HG02678 (cell line): Measurements from ENCODE around the gene RNASEL.
"Not testable (repeated sequence)": the region's sequence is repeated elsewhere in the genome, so short reads cannot be mapped to it uniquely, and the experiment has no call there.

Experiments
- ATAC-seq: cut with Tn5 transposase; IDR thresholded peaks from one replicate; pipeline ENCODE4 v1.9.1; 2021; ENCODE audit warnings: mild to moderate bottlenecking, moderate library complexity; ENCODE audit not compliant: unreplicated experiment

RNASEL gene

DNA sequence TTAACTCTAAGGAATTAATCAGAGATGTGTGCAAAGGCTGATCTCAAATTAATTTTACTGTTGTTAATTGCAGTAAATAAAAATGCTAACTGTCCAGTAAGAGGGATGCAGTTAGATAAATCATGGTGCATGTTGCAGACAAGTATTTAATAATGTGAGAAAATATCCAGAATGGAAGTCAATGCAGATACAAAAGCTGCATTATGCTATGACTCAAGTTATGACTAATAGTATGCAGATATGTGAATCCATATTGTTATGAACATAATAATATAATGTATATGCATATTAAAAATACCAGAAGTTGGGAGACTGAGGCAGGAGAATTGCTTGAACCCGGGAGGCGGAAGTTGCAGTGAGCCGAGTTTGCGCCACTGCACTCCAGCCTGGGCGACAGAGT, 21.4 kb downstream of the RNASEL start:
- no peak for ATAC-seq

DNA sequence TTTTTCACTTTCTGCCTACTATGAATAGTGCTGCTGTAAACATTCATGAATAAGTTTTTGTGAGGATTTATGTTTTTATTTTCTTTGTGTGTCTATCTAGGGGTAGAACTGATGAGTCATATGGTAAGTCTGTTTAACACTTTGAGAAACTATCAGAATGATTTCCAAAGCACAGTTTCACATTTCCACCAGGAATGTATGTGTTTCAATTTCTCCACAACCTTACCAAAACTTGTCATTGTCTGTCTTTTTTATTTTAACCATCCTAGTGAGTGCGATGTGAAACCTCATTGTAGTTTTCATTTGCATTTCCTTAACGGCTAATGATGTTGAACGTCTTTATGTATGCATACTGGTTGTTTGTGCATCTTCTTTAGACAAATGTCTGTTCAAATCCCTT, 23.5 kb downstream of the RNASEL start:
- no peak for ATAC-seq

DNA sequence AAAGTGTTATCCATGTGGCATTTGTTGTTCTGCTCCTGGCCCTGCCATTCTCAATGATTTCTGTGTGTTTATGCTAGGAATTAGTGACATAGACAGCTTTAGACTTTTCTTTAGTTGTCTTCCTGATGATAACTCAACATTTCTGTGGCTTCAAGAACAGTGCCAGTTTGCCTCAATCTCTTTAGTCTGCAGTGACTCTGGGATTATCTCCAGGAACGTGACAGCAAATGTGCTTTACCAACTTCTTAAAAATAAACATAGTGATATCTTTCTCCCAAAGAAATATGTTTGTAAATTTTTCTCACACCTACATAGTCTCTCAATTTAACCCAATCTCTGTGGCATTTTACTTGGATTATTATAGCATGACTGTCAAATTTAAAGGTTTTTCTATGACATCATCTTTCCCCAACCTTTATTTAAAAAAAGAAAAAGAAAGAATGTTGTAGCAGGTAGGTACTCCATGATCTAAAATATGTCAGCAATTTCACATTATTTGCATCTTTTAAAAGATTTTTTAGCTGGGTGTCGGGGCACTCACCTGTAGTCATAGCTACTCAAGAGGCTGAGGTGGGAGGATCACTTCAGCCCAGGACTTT, 24.6 kb downstream of the RNASEL start:
- no peak for ATAC-seq

DNA sequence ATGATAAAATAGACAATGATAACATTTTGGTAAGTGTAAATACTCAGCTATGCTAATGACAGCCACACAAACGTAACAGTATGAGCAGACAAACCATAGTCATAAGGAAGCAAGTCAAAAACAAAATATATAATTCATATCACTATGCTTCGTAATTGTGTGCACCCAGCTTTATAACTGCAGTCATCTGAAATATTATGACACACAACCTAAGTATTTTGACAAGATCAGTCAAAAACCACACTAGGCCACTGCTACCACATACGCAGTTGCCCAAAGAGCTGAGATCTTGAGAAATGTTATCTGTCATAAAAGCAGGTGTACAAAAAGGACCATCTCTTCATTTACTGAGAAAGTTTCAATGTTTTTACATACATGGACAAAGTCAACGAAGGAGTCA, 26.0 kb downstream of the RNASEL start:
- ATAC-seq = no peak

DNA sequence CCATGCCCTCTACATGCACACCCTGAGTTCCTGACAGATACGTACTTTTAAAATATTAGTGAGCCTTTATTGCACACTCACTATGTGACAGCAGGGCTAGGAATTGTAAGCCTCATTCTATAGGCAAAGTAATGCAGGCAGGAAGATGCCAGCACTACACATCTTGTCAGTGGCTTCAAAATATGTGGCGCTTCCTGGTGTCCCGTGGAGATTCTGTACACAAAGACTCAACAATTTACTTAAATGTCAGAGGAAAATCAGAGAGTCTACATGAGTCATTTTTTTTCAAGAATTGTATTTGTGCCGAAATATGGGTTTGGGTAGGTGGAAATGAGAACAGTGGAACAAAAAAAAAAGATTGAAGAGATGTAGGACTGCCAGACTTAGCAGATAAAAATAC, 27.6 kb downstream of the RNASEL start:
- no peak for ATAC-seq

DNA sequence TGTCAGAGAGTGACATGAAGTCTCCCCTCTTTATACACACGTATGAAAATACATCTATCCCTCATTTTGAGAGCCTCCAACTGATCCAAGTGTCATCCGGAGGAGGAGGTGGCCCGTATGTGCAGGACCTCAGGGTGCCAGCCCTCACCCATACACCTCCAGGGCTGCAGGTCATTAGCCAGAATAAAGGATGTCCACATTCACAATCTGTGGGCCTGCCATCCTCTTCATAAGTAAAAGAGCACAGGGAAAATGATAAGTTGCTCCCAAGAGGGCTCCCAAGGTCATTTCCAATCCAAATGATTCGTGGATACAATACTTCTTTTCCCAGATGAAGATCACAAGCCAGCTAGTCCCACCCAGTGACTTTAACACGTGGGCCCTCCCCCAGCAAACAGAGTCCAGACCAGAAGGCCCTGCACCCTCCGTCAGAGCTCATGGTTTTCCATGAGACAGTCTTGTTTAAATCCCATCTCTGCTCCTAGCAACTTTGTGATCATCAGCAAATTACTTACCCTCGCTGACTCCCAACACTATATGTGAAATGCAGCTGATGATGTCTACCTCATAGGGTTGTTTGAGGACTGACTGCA, 28.6 kb downstream of the RNASEL start:
- ATAC-seq = no peak

DNA sequence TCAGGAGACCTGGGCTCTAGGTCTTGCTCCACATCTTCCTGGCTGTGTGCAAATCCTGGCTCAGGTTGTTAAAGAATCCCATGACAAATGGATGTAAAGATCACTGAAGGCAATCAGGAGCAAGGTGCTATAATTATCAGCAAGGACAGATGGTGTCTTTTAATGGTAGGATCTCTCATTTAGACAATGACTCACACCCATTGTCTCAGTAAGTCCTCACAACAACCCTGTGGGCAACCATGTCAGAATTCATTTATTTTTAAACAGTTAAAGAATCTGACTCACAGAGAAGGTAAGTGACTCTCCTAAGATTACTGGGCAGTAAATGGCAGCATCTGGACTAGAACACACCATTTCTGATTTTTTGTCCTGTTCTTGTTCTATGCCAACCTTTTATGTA, 32.8 kb downstream of the RNASEL start:
- no peak for ATAC-seq

DNA sequence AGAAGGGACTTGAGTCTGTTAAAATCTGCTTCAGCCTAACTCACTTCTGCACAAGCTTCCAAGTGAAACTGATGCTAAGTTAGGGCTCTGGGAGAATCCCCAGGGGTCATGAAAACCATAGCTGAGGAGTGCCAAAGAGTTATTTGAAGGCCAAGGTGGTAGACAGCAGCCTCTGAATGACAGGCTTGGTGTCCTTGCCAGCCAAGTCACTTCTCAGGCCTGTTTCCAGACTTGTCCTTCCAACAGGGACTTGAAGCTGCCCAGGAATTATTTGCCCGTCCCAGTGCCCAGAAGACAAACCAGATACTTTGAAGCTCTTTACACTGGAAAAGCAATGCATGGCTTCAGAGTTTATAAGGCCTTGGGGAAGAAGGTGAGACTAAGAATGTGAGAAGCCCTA, 33.6 kb downstream of the RNASEL start:
- no peak for ATAC-seq

DNA sequence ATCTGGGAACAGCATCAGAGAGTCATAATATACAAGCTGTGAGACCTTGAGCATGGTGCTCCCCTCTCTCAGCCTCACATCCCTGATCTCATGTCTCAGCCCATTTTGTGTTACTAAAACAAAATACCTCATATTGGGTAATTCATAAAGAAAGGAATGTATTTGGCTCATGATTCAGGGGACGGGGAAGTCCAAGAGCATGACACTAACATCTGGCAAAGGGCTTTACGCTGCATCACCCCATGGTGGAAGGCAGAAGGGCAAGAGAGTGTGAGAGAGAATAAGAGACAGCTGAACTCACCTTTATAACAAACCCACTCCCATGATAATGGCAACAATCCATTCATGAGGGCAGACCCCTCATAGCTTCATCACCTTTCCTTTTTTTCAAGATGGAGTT, 36.5 kb downstream of the RNASEL start:
- no peak for ATAC-seq

DNA sequence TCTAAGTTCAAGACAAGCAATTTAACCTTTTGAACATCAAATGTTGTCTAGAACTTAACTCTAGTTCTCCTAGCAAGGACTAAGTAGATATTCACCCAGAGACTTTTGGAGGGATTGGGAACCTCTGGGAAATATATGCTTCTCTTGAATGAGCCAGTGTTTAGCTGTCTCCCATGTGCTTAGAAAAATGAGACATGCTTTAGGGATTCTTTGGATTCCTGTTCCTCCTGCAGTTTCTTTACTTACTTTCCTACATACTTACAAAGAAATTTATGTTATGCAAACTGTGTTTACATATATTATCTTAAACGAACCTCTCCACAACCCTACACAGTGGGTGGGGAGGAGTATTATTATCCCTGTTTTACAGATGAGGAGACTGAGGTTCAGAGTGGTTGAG, 39.2 kb downstream of the RNASEL start:
- no peak for ATAC-seq

DNA sequence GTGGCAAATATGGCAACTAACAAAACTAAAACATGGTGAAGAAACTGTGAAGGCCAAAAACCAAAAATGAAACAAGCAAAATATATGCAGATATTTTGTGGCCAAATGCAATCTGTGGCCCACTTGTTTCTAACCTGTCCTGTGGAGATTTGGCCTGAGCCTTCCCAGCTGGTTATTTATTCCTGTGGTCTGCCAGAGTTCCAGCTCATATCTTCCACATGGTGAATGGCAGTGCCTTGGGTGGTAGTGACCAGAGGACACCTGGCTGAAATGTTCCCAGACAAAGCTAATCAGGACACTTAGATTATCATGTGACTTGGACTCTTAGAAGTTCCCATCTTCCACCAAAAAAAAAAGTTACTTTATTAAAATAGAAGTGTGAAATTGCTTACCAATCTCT, 39.7 kb downstream of the RNASEL start:
- no peak for ATAC-seq

DNA sequence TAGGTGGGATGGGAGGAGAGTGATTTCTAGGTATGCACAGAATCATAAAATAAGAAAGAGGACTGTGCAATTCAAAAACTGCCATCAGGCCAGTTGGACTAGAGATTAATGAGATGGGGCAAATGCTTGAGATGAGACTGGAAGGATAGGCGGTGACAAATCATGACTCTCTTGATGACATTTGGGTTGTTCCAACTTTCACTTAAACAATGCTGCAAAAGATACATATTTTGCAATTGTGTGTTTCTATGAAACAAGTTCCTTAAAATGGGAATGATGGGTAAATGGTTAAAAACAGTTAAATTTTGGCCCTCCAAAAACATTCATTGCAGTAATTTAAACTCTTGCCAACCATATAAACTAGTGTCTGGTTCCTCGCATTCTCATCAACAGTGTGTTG, 55.2 kb downstream of the RNASEL start:
- ATAC-seq = no peak

DNA sequence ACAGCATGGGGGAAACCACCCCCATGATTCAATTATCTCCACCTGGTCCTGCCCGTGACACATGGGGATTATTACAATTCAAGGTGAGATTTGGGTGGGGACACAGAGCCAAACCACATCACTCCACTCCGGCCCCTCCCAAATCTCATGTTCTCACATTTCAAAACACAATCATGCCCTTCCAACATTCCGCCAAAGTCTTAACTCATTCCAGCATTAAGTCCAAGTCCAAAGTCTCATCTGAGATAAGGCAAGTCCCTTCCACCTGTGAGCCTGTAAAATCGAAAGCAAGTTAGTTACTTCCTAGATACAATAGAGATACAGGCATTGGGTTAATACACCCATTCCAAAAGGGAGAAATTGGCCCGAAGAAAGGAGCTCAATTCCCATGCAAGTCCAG, 60.9 kb downstream of the RNASEL start:
- not testable (repeated sequence) for ATAC-seq

DNA sequence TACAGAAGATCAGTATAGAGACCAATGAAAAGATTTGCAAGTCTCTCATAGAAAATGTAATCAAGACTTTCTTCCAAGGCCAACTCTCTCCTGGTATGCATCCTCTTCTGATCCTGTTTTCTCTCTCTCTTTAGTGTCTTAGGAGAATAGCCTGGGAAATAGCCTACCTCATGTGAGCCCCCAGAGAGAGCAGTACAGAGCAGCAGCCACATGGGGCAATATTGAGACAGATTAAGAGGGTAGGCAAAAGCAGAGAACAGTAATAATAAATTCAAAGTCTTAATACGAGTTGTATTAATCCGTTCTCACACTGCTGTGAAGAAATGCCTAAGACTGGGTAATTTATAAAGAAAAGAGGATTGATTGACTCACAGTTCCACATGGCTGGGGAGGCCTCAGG, 61.4 kb downstream of the RNASEL start:
- no peak for ATAC-seq

DNA sequence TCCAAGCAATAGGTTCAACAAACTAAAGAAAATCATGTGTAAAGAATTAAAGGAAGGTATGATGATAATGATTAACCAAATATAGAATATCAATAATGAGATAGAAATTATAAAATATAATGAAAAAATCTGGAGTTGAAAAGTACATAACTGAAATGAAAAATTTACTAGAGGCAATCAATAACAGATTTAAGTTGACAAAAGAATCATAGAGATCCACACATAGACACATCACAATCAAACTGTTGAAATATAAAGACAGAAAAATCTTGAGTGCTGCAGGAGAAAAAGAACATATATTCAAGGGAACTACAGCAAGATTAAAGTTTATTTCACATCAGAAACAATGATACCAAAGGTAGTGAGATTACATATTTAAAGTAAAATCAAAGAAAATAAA, 63.7 kb downstream of the RNASEL start:
- ATAC-seq = no peak
